Endothelial cell of umbilical vein (primary cell): ENCODE measurements around the gene CSNK1G2. TPM values are rescaled to one million over a fixed set of nuclear protein-coding genes. Genes with fewer than 3 reads are reported as not detected.

Experiments used
- BruUV-seq: library from RNA; stranded (reverse); fragments of 400-500 nt; replicated peaks from 2 replicates; lab custom pipeline; 2021; lab: Mats Ljungman, UMichigan
- CTCF ChIA-PET: fragments of 300-600, 350-600 bp; sonication (Branson Sonifier 250); formaldehyde crosslinking; loops from one replicate; lab custom pipeline; 2021; ENCODE audit warnings: antibody characterized with exemption, inconsistent platforms; lab: Charles Lee
- POLR2A ChIA-PET: fragments of 300-600, 350-600 bp; sonication (Branson Sonifier 250); formaldehyde crosslinking; loops from one replicate; lab custom pipeline; 2021; ENCODE audit warnings: antibody characterized with exemption, inconsistent platforms; lab: Charles Lee
- DNase-seq: peaks from one replicate; pipeline ENCODE4 v3.0.0-alpha.2; 2011; ENCODE audit warnings: low read depth, low spot score
- FAIRE-seq: peaks from 2 replicates; lab custom pipeline; 2011; peaks lifted over from hg19 to GRCh38; lab: Jason Lieb, UNC
- H2AFZ ChIP-seq: 2 replicates; pipeline ENCODE4 v1.6.0; 2012; ENCODE audit warnings: low read depth, low read length, control low read depth, inconsistent platforms
- H3K27ac ChIP-seq: 2 replicates; pipeline ENCODE4 v1.5.1; 2011; ENCODE audit warnings: low read depth, mild to moderate bottlenecking, control low read depth, low read length, moderate library complexity; ENCODE audit not compliant: insufficient read depth
- H3K27me3 ChIP-seq, 2 experiments: 2 replicates each; pipeline versions ENCODE4 v1.6.0 to v1.6.1; 2011; ENCODE audit warnings: low read length in 2 of 2, mixed read lengths in 1 of 2; ENCODE audit not compliant: control insufficient read depth in 2 of 2, insufficient read depth in 2 of 2
- H3K36me3 ChIP-seq, 2 experiments: 2 replicates in 1 of 2; 3 replicates in 1 of 2; pipeline ENCODE4 v1.5.1; 2011; ENCODE audit warnings: low read length in 2 of 2, mild to moderate bottlenecking in 1 of 2, moderate library complexity in 1 of 2; ENCODE audit not compliant: control insufficient read depth in 2 of 2, insufficient read depth in 2 of 2; ENCODE audit errors: extremely low read depth in 1 of 2
- H3K4me1 ChIP-seq: 3 replicates; pipeline ENCODE4 v1.5.1; 2011; ENCODE audit warnings: mild to moderate bottlenecking, low read length; ENCODE audit not compliant: control insufficient read depth, insufficient read depth; ENCODE audit errors: extremely low read depth
- H3K4me2 ChIP-seq: 2 replicates; pipeline ENCODE4 v1.6.1; 2011; ENCODE audit warnings: low read length, control low read depth, mixed read lengths; ENCODE audit not compliant: insufficient read depth
- H3K4me3 ChIP-seq, 3 experiments: fragments of 200-600 bp in 1 of 3; sonication (generic), shearing (Covaris generic) in 1 of 3; replicated peaks in 1 of 3; 2 replicates each; pipeline ENCODE4 v1.5.1; 2011 to 2016; ENCODE audit warnings: control low read depth in 3 of 3, low read length in 3 of 3, mild to moderate bottlenecking in 2 of 3, inconsistent platforms in 1 of 3, low read depth in 1 of 3, moderate library complexity in 1 of 3; ENCODE audit not compliant: insufficient read depth in 1 of 3
- H3K79me2 ChIP-seq: 2 replicates; pipeline ENCODE4 v1.6.0; 2012; ENCODE audit warnings: low read length, inconsistent platforms; ENCODE audit not compliant: control insufficient read depth, insufficient read depth
- H3K9ac ChIP-seq: replicated peaks from 2 replicates; pipeline ENCODE3; 2011; ENCODE audit warnings: low read length, control low read depth; ENCODE audit not compliant: insufficient read depth; ENCODE audit errors: extremely low read depth
- H3K9me1 ChIP-seq: replicated peaks from 3 replicates; pipeline ENCODE4 v1.6.0; 2011; ENCODE audit warnings: mild to moderate bottlenecking, low read length; ENCODE audit not compliant: control insufficient read depth, insufficient read depth; ENCODE audit errors: extremely low read depth
- H3K9me3 ChIP-seq: replicated peaks from 2 replicates; pipeline ENCODE4 v1.5.1; 2012; ENCODE audit warnings: low read length, inconsistent platforms; ENCODE audit not compliant: control insufficient read depth, insufficient read depth
- H4K20me1 ChIP-seq: replicated peaks from 2 replicates; pipeline ENCODE3; 2011; ENCODE audit warnings: mild to moderate bottlenecking, low read length; ENCODE audit not compliant: control insufficient read depth, insufficient read depth; ENCODE audit errors: extremely low read depth
- EZH2 ChIP-seq: IDR thresholded peaks from 2 replicates; pipeline ENCODE4 v1.6.1; 2012; ENCODE audit warnings: borderline replicate concordance, low read depth, mild to moderate bottlenecking, moderate library complexity, low read length, inconsistent platforms; ENCODE audit not compliant: severe bottlenecking
- FOS ChIP-seq: IDR thresholded peaks from 2 replicates; pipeline ENCODE4 v1.6.1; 2011; ENCODE audit warnings: mild to moderate bottlenecking, low read length, moderate library complexity, borderline replicate concordance; ENCODE audit not compliant: insufficient read depth
- GATA2 ChIP-seq: IDR thresholded peaks from 2 replicates; pipeline ENCODE4 v1.7.0; 2011; ENCODE audit warnings: low read depth, mild to moderate bottlenecking, moderate library complexity, mixed read lengths, low read length; ENCODE audit not compliant: insufficient read length, insufficient read depth
- JUN ChIP-seq: IDR thresholded peaks from 2 replicates; pipeline ENCODE4 v1.6.1; 2011; ENCODE audit warnings: borderline replicate concordance, low read depth; ENCODE audit not compliant: insufficient read length, insufficient read depth
- MYC ChIP-seq: IDR thresholded peaks from one replicate; pipeline ENCODE4 v1.6.1; 2011; ENCODE audit warnings: mild to moderate bottlenecking, low read depth, low read length
- POLR2A ChIP-seq: IDR thresholded peaks from 2 replicates; pipeline ENCODE4 v1.6.1; 2012; ENCODE audit warnings: low read depth, mild to moderate bottlenecking, control low read depth, low read length
- POLR2AphosphoS5 ChIP-seq: IDR thresholded peaks from 2 replicates; pipeline ENCODE4 v1.6.1; 2012; ENCODE audit warnings: low read depth, mild to moderate bottlenecking, control low read depth, low read length, moderate library complexity; ENCODE audit not compliant: insufficient read depth
- dilution Hi-C: fragments of 300-500 bp; cut with MboI; formaldehyde crosslinking; loops from one replicate; pipeline ENCODE4 v1.15.0; 2019; ENCODE audit warnings: low sequenced_read_pairs; ENCODE audit not compliant: extremely low pct_ligation_motif_present
- intact Hi-C: fragments of 100-400 bp; cut with micrococcal nuclease; formaldehyde crosslinking; loops from one replicate; pipeline ENCODE4 v1.10.0; 2022
- polyA plus RNA-seq, 4 experiments: library from polyadenylated mRNA; depleted of rRNA in 3 of 4; stranded (reverse) in 3 of 4; unstranded in 1 of 4; fragments of >200 nt; gene quantifications; 2 replicates each; pipeline versions ENCODE4 v1.2.1 to v1.2.3, GENCODE V29; 2011 to 2012; ENCODE audit warnings: missing spikeins in 1 of 4
- total RNA-seq: library from RNA; stranded (reverse); gene quantifications from 2 replicates; pipeline ENCODE4 v1.2.3, GENCODE V29; 2021
- TF ChIP-seq, protein P1 (sequence below): IDR thresholded peaks from 2 replicates; pipeline ENCODE4 v1.6.1; 2011; ENCODE audit not compliant: insufficient read depth, insufficient read length
- TF ChIP-seq, protein P2 (sequence below), 2 donors: IDR thresholded peaks; 1 replicate in 1 of 2; 2 replicates in 1 of 2; pipeline ENCODE4 v1.5.1; 2011; ENCODE audit warnings: low read length in 2 of 2, mild to moderate bottlenecking in 2 of 2, moderate library complexity in 2 of 2, control low read depth in 1 of 2, inconsistent platforms in 1 of 2, low read depth in 1 of 2; ENCODE audit not compliant: insufficient read depth in 1 of 2; ENCODE audit errors: extremely low read depth in 1 of 2

The CSNK1G2 gene
- total and polyA plus RNA-seq, 2 donors (not counting 3 experiments of a cell fraction or from before 2014, with no cell fraction given), result 96.6 to 110 TPM

DNA sequence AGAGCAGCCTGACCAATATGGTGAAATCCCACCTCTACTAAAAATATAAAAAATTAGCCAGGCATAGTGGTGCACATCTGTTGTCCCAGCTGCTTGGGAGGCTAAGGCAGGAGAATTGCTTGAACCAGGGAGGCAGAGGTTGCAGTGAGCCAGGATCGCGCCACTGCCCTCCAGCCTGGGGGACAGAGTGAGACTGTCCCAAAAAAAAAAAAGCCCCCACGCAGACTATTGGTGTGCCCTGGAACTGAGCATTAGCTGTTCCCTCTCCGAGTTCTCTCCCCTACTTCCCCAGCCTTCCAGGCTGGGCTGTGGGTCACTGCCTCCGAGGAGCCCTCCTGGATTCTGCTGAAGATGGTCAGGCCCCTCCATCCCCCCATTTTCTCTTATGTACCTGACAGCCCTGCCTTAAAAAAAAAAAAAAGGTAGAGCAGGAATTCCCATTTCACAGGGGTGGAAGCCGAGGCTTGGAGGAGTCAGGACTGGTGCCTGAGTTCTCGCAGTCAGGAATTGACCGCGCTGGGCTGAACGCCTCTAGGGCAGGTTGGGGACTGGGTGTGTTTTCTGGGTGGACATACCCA is 33.9 kb upstream of the CSNK1G2 start:
- dilution Hi-C loops (no loop called here), intact Hi-C loops (no loop called here)
- Histone ChIP-seq H3K4me1 (no peaks in the 10 kb centered on the region), H3K4me3 (no peak overlapping the region), H3K9ac (no peak overlapping the region), H4K20me1 (no peaks in the 10 kb centered on the region), H3K79me2 (peaks cover 52% of the 10 kb centered on the region), H3K9me1 (no peaks in the 10 kb centered on the region), H2AFZ (no peak overlapping the region), H3K27ac (no peak overlapping the region), H3K9me3 (no peaks in the 10 kb centered on the region), H3K27me3 (no peaks in the 10 kb centered on the region), H3K36me3 (no peaks in the 10 kb centered on the region), H3K4me2 (no peak overlapping the region)
- no peak for FAIRE-seq
- TF ChIP-seq, protein P1, sequence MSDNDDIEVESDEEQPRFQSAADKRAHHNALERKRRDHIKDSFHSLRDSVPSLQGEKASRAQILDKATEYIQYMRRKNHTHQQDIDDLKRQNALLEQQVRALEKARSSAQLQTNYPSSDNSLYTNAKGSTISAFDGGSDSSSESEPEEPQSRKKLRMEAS, result no peak
- TF ChIP-seq POLR2AphosphoS5, result no peak
- no peak for TF ChIP-seq JUN
- TF ChIP-seq FOS, result no peak
- TF ChIP-seq MYC, result no peak
- TF ChIP-seq EZH2, result no peak
- TF ChIP-seq, protein P2, sequence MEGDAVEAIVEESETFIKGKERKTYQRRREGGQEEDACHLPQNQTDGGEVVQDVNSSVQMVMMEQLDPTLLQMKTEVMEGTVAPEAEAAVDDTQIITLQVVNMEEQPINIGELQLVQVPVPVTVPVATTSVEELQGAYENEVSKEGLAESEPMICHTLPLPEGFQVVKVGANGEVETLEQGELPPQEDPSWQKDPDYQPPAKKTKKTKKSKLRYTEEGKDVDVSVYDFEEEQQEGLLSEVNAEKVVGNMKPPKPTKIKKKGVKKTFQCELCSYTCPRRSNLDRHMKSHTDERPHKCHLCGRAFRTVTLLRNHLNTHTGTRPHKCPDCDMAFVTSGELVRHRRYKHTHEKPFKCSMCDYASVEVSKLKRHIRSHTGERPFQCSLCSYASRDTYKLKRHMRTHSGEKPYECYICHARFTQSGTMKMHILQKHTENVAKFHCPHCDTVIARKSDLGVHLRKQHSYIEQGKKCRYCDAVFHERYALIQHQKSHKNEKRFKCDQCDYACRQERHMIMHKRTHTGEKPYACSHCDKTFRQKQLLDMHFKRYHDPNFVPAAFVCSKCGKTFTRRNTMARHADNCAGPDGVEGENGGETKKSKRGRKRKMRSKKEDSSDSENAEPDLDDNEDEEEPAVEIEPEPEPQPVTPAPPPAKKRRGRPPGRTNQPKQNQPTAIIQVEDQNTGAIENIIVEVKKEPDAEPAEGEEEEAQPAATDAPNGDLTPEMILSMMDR (IDR thresholded peaks at IDR 0.05; ENCODE audit: extremely low read depth in 1 of 2, insufficient read depth in 1 of 2, low read depth in 1 of 2, low read length in 2 of 2), result no peak
- TF ChIP-seq POLR2A, result no peak
- TF ChIP-seq GATA2, result no peak
- no peak for DNase-seq
- CTCF ChIA-PET, result no interaction called here
- no TSS peak for BruUV-seq
- POLR2A ChIA-PET, result no interaction called here
